ENCODE results near the gene SLC7A8. TPM values are rescaled to one million over a fixed set of nuclear protein-coding genes. Genes with fewer than 3 reads are reported as not detected.

The SLC7A8 gene
- total RNA-seq, 2 donors from 2014 or later, result 119 to 143 TPM

DNA sequence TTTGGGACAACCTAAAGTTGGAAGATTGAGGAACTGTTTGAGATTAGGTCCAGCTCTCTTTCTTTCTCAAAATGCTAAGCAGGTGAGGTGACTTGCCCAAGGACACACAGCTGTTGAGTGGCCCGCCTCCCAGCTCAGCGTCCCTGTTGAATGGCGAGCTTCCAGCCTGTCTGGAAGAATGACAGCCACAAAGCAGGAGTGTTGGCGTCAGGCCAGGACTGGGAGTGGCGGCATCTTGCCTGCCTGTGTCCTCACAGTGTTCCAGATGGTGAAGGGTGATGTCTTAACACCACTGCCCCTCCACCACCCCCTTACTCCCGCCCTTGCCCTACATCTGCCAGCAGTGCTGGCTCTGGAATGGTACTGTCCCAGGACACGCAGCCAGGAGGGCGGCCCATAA lies 60.0 kb downstream of the SLC7A8 start:
- Histone ChIP-seq H3K27me3 (replicated peaks; ENCODE audit: insufficient read depth) (peaks cover 2% of the 10 kb centered on the region), H3K4me3 (no peak overlapping the region), H3K27ac (peak overlapping the region; percentile 26 to 59), H3K4me1 (replicated peaks) (no peaks in the 10 kb centered on the region), H3K36me3 (peaks cover 0 to 4% of the 10 kb centered on the region in 2 donors), H3K9me3 (no peaks in the 10 kb centered on the region)
- DNase-seq (ENCODE audit: low spot score), result peak; percentile 75
- no peak for TF ChIP-seq POLR2AphosphoS5 (IDR thresholded peaks at IDR 0.05)
- 25% methylated on average over 8 of the region's 8 CpGs for WGBS
- intact Hi-C loops (cut with DNase I), result loop anchor here (2.0 to 10.0 kb wide), 2 partner anchors 31 to 181 kb away; partner anchors contain the start of genes BCL2L2 and PPP1R3E

DNA sequence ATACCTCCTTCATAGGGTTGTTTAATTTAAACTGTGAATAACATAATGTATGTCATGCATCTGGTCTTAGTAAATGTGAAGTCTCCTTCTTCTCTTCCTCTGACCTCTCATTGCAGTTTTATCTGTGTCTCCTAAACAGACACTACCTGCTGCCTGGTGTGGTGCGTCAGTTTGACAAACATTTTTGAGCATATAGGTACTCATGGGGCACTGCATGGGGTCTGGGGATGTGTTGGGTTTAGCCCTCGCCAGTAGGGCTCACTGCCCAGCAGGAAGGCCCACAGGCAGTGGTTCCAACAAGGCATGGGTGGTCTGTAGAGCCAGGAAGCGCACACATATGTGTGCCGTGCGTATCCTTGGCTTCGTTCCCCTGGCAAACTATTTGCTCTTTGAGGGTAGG lies 61.4 kb downstream of the SLC7A8 start:
- H3K27ac ChIP-seq, result no peak overlapping the region
- no peak for DNase-seq (ENCODE audit: low spot score)
- no peaks in the 10 kb centered on the region for H3K4me1 ChIP-seq (replicated peaks)
- no peaks in the 10 kb centered on the region for H3K36me3 ChIP-seq
- peaks cover 3% of the 10 kb centered on the region for H3K27me3 ChIP-seq (replicated peaks; ENCODE audit: insufficient read depth)
- H3K9me3 ChIP-seq, result no peaks in the 10 kb centered on the region
- TF ChIP-seq, protein P1, sequence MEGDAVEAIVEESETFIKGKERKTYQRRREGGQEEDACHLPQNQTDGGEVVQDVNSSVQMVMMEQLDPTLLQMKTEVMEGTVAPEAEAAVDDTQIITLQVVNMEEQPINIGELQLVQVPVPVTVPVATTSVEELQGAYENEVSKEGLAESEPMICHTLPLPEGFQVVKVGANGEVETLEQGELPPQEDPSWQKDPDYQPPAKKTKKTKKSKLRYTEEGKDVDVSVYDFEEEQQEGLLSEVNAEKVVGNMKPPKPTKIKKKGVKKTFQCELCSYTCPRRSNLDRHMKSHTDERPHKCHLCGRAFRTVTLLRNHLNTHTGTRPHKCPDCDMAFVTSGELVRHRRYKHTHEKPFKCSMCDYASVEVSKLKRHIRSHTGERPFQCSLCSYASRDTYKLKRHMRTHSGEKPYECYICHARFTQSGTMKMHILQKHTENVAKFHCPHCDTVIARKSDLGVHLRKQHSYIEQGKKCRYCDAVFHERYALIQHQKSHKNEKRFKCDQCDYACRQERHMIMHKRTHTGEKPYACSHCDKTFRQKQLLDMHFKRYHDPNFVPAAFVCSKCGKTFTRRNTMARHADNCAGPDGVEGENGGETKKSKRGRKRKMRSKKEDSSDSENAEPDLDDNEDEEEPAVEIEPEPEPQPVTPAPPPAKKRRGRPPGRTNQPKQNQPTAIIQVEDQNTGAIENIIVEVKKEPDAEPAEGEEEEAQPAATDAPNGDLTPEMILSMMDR (IDR thresholded peaks at IDR 0.05), result no peak
- TF ChIP-seq POLR2A (IDR thresholded peaks at IDR 0.05) (no peak), POLR2AphosphoS5 (IDR thresholded peaks at IDR 0.05) (no peak)
- intact Hi-C loops (cut with DNase I), result loop anchor here (2.0 to 10.0 kb wide), 2 partner anchors 33 to 183 kb away; partner anchors contain the start of genes BCL2L2 and PPP1R3E
- H3K4me3 ChIP-seq, result no peak overlapping the region
- 86% methylated on average over 6 of the region's 6 CpGs for WGBS

DNA sequence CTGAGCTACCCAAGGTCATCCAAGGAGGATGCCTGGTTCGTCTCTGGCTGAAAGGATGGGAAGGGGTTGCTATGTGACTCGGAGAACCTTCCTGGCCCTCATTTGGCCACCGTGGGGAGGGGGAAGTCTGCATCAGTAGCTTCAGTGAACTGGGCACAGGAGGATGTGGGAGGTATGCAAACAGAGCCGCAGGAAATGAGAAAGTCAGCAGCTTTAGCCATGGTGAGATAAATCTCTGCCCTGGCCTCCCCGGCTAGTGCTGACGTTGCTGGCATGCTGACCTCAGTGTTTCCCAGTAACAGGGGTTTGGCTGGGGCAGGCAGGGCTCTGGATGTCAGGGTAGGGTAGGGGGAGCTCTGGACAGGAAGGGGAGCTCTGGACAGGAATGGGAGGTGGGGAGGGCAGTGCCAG lies 62.1 kb downstream of the SLC7A8 start:
- 38% methylated on average over 6 of the region's 6 CpGs for WGBS
- Histone ChIP-seq H3K27ac (peak overlapping the region in 1 of 2 donors; percentile 0), H3K4me1 (replicated peaks) (no peaks in the 10 kb centered on the region), H3K36me3 (no peaks in the 10 kb centered on the region), H3K27me3 (replicated peaks; ENCODE audit: insufficient read depth) (peaks cover 3% of the 10 kb centered on the region), H3K9me3 (no peaks in the 10 kb centered on the region), H3K4me3 (no peak overlapping the region)
- intact Hi-C loops (cut with DNase I), result loop anchor here (1.0 to 10.0 kb wide), 2 partner anchors 66 to 183 kb away; partner anchors contain the start of genes BCL2L2 and PPP1R3E
- no peak for DNase-seq (ENCODE audit: low spot score)
- TF ChIP-seq POLR2AphosphoS5 (IDR thresholded peaks at IDR 0.05) (no peak), POLR2A (IDR thresholded peaks at IDR 0.05) (no peak)
- TF ChIP-seq, protein P1 (IDR thresholded peaks at IDR 0.05), result no peak

DNA sequence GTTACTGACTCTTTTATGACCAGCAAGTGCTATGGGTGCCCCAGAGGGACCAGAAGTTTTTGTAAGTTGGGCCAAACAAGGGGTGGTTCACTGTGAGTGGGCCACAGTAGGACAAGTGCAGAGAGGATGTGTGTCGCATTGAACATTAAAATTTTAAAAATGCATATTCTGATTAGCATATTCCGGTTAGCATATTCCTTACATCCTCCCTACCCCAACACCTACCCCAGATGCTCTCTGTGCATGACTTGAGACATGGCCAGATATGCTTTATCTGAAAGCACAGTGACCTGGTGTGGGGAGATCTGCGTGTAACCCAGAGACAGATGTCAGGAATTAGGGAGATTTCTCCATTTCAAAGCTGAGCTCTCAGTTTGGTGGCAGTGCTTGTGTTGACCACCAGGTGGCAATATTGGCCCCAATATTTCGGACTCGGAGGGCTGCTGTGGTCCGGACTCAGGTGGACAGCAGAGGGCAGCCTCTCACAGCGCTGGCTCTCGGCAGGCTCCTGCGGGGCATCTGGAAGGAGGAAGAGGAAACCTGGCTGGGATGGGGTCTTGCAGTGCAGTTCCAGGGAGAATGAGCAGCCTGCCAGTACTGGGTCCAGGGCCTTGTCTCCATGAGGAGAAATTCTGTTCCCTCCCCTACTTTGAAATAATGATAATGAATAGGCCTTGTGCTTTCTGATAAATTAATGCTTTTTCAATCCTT lies 62.8 kb downstream of the SLC7A8 start:
- Histone ChIP-seq H3K27ac (peak overlapping the region in 1 of 2 donors; percentile 0), H3K9me3 (no peaks in the 10 kb centered on the region), H3K4me1 (replicated peaks) (no peaks in the 10 kb centered on the region), H3K36me3 (no peaks in the 10 kb centered on the region), H3K4me3 (no peak overlapping the region), H3K27me3 (replicated peaks; ENCODE audit: insufficient read depth) (peaks cover 3% of the 10 kb centered on the region)
- DNase-seq (ENCODE audit: low spot score), result peak; percentile 88
- 25% methylated on average over 7 of the region's 9 CpGs for WGBS
- TF ChIP-seq POLR2AphosphoS5 (IDR thresholded peaks at IDR 0.05), result peak; percentile 86
- TF ChIP-seq, protein P1 (IDR thresholded peaks at IDR 0.05), result peak; percentile 99 to 100 (median 100)
- no peak for TF ChIP-seq POLR2A (IDR thresholded peaks at IDR 0.05)
- intact Hi-C loops (cut with DNase I), result loop anchor here (1.0 to 10.0 kb wide), 2 partner anchors 67 to 184 kb away; partner anchors contain the start of genes BCL2L2 and PPP1R3E

DNA sequence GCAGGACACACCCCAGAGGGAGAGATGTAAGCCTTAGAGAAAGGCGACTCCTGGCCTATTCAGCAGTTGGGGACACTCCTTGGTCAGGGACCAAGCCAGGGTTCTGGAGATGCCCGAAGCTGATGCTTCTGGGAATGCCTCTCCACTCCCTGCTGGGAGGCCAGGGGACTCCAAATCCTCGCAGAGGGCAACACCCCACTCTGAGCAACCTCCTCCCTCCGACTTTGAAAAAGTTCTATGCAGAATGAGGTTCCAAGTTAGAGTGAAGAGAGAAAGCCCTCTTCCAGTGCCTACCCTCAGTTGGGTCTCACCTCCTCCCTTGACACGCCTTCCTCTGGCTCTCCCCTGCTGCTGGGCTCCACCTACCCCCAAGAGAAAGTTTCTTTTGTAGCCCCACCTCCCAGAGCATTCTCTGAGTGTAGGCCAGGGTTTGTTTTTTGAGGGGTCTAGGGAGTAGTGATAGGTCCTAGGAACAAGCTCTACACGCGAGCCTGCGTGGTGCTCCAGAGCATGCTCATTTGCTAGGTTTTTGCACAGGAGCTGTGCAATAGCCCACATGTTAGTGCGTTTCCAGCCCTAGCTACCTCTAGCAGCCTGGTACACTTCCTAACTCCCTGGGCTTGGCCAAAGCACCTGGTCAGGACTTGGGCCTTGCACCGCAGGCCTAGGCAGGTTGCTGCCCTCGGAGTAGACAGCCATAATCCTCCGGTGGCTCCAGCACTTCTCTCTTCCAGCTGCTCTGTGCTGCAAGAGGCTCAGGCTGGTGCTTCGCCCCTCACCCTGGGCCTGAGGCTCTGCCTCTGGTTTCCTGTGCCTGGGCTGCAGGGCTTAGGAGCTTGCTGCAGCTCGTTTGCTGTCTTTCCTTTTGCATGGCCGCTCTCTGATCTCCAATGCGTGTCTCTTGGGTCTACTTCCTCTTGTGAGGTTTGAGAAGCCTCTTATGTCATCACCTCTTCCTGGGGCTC lies 63.8 kb downstream of the SLC7A8 start:
- intact Hi-C loops (cut with DNase I), result loop anchor here (10.0 kb wide), 1 partner anchor 185 kb away; the partner anchor contains the start of genes BCL2L2 and PPP1R3E
- Histone ChIP-seq H3K27me3 (replicated peaks; ENCODE audit: insufficient read depth) (peaks cover 3% of the 10 kb centered on the region), H3K4me3 (no peak overlapping the region), H3K4me1 (replicated peaks) (no peaks in the 10 kb centered on the region), H3K9me3 (no peaks in the 10 kb centered on the region), H3K36me3 (no peaks in the 10 kb centered on the region), H3K27ac (no peak overlapping the region)
- DNase-seq (ENCODE audit: low spot score), result no peak
- TF ChIP-seq, protein P1 (IDR thresholded peaks at IDR 0.05), result no peak
- TF ChIP-seq POLR2A (IDR thresholded peaks at IDR 0.05) (no peak), POLR2AphosphoS5 (IDR thresholded peaks at IDR 0.05) (no peak)
- 76% methylated on average over 16 of the region's 16 CpGs for WGBS
